Endometrial microvascular endothelial cells (primary cell): ENCODE data around the gene CUL7. TPM values are rescaled to one million over a fixed set of nuclear protein-coding genes. Genes with fewer than 3 reads are reported as not detected.
"Not testable (repeated sequence)": the region's sequence is repeated elsewhere in the genome, so short reads cannot be mapped to it uniquely, and the experiment has no call there.

ENCODE experiments used
- in situ Hi-C: cut with HindIII; loops from 2 replicates; pipeline ENCODE4 v1.10.0; 2017; ENCODE audit warnings: low sequenced_read_pairs, low pct_unique_long_range_greater_than_20kb; ENCODE audit errors: inconsistent ontology term
- total RNA-seq: library from RNA; depleted of rRNA; stranded (reverse); fragments of >200 nt; gene quantifications from one replicate; pipeline ENCODE4 v1.2.3, GENCODE V29; 2015; ENCODE audit errors: inconsistent ontology term

CUL7 gene
- total RNA-seq, 1 donor from 2014 or later = 15.8 TPM

DNA sequence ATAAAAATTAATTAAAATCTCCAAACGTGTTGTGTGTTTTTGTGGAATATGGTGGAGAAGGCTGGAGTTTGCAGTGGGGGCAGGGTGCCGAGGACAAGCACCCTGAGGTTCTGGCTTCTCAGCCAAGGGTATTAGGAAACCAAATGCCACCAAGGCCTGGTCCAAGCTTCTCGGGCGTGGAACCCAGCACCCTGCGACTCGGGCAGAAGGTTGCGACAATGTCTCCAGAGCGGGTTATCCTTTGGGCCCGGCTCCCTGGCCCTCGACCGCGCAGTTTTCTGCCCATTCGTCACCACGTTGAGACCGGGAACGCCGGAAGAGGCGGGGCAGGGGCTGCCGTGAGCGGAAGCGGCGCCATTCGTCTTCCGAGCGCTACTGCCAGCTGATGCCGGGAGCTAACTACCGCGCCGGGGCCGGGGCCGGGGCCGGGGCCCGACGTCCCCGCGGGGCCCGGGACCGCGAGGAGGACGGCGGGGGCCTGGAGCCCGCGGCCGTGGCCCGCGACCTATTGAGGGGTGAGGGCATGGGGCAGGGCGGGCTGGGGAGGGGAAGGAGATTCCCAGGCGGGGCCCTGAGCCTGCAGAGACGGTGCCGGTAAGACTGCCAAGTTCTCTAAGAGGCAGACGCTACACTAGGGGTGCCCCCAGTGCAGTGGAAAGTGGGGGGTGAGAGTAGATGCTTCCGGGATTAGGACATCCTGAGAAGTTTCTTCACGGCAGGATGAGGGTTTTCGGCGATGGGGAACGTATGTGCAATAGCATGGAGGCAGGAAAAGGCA lies 32.2 kb downstream of the CUL7 start, which contains the start of gene RRP36:
RRP36 (plus strand) TSS at position 354 of the 778 bp plus-strand sequence; CDS start at position 386, 32 bp downstream.
- in situ Hi-C loops = no loop called here

DNA sequence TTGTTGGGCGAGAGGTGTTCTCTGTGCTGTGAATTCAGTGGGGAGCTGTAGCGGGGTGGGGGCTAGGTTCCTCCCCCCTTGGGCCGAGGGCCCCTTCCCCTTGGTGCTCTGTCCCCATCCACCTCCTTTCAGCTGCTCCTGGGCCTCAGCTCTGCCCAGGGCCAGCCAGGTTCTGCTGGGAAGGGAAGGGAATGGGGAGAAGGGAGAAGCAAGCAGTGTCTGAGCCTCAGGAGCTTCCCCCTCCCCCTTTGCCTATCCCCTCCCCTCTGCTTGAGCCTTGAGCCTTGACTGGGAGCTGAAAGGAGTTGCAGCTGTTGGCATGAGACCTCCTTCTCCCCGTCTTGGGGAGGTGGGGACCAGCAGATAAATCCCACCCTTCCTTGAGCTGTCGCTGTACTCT lies 32.8 kb downstream of the CUL7 start:
- in situ Hi-C loops = no loop called here

DNA sequence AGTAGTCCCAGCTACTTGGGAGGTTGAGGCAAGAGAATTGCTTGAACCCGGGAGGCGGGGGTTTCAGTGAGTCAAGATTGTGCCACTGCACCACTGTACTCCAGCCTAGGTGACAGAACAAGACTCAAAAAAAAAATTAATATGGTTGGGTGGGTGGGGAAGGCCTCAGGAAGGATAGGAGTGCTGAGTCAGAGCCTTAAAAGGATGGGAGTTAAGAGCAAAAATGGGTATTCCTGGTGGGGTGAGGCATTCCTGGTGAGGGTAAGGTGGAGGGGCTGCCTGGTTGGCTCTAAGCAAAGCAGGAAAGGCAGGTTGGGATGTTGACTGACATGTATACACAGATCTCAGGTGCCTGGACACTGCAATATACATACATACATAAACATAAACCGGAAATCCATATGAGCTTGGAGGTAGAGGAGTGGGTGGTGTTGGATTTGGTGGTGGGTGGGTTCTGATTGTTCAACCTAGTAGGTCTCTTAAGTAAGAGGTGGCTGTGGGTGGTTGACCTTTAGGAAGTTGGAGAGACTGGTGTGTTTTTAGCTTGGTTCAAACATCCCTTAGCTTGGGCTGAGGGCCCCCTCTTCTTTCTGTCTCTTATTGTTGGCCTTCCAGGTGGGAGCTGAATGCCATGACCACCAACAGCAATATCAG lies 33.5 kb downstream of the CUL7 start:
- in situ Hi-C loops = no loop called here

DNA sequence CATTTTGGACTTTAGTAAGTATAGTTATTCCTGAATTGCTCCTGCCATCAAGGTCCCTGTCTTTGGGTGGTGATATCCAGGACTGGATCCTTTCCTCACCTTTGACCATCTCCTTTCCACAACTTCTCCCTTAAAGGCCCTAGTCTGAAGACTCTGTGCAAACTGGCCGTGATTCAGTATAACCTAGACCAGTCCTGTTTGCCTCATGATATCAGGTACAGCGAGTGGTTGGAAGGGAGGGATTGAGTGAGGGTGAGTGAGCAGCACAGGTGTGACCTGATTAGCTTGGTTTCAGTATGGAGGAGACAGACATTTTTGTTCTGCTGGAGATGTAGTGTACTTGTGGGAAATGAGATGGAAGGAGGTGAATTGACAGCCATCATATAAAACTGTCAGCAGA lies 34.5 kb downstream of the CUL7 start:
- in situ Hi-C loops = no loop called here

DNA sequence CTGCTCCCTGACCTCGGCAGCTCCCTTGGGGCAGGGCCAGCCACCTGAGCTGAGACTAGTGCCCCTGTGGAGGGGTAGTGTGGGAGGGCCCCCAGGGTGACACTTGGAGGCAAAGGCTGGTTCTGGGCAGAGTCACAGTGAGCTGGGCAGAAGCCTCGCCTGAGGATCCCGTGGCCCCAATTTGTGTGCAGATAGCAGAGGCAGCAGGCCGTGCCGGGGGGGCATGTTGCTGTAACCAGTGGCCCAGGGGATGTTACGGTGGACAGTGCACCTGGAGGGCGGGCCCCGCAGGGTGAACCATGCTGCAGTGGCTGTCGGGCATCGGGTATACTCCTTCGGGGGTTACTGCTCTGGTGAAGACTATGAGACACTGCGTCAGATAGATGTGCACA lies 36.7 kb downstream of the CUL7 start:
- in situ Hi-C loops = no loop called here

DNA sequence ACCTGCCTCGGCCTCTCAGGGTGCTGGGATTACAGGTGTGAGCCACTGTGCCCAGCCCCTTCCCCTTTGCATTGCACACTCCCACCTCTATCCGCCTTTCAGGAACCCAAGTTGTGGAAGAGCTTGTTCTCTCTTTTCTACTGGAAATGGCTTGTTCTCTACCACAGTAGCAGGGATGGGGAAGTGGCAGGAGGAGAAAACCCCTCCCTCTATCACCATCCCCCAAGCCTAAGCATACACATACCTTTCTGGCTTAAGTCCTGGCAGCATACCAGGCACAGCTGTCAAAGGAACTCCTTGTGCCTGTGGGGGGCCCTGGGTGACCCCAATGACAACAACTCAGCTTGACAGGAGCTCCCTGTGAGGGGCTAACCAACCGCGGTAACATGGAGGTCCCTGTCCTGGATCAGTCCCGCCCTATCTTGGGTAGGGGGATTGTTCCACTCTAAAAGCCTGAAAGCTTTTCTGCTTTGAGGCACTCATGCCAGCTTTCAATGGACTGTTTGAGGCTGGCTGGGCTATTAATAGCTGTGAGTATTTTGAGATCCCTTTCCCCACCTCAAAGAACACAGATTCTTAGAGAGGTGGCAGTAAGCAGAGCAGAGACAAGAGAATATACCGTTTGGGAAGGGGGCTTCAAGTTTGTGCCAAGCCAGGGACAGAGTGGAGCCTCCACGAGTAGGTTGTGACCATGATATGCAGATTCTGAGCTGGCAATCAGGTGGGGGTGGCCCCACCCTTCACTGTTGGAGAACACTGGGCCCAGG lies 37.3 kb downstream of the CUL7 start:
- in situ Hi-C loops = no loop called here

DNA sequence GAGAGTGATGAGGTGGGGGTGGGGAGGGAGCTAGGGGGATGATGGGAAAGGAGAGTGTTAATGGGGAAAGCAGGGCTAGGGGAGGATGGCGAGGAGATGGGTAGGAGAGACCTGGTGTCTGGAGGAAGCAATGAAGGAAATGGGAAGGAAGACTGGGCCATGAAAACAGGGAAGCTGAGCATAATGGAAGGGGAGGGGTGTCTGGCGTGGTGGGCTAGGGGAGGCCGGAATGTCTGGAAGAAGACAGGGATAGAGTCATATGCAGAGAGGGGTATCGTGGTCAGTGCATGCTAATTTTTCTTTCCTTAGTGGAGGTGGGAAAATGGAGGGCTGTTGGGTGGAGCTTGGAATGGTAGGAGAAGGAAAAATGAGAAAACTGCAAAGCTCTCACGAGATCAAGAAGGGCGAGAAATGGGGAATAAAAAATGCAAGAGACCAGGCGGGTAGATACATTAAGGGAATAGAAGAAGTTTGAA lies 39.2 kb downstream of the CUL7 start:
- in situ Hi-C loops = no loop called here

DNA sequence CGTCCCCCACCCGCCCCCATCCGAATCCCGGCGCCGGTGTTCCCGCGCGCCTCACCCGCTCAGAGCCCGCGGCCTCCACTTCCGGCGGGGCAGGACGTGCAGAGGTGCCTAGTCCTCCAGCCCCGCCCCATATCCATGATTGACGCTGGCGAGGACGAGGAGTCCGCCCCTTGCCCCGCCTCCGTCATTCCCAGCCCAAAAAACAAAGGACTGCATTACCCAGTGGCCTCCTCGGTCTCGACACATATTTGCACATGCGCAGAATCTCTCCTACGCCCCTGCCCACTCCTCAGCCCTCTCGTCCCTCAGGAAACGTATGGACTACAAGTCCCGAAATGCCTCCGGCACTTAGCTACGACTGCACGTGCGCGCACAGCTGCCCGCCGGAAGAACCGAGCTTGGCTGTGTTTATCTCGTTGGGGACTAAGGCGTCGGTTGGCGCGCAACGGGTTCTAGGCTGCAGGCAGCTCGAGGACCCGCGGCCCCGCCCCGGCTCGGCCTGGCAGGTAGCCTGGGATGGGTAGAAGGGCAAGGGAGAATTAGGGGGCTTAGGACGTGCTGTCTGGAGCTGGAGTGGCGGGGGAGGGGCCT lies 39.7 kb downstream of the CUL7 start, which contains the start of the genes KLHDC3 and MEA1:
KLHDC3 (plus strand) TSS at position 407 of the 591 bp plus-strand sequence. CDS start 2,944 bp downstream, outside the sequence.
MEA1 (minus strand) TSS at position 104 of the 591 bp plus-strand sequence. CDS start 133 bp downstream, outside the sequence.
- in situ Hi-C loops = no loop called here

DNA sequence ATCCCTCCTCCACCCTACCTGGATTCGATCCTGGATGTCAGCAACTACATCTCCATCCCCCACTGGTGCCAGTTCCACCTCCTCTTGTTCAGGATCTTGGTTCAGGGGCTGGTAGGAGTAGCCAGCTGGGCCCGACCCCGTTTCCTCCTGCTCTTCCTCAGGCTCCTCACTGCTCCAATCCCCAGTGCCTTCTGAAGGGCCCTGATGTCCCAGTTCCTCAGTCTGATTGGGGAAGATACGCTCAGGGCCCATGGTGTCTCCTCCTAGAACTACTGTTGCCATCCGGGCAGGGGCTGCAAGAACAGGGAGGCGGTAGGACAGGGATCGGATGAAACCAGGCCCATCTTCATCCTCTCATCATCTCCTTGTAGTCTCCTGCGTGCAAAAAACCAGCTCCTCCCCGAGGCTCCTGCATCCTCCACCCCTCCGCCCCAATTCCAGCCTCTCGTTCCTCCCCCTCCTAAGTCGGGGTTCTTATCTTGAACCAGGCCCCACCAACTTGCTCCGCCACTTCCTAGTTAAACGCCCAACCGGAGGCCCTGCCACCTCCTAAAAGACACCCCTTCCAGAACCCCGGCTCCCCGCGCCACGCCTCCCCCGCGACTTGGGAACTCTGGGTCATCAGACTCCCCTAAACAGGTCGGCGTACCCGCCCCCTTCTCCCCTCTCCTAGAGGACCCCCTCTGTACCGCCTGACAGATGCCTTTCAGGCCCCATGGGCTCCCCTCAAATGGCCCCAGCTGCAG lies 40.4 kb downstream of the CUL7 start:
- in situ Hi-C loops = no loop called here

DNA sequence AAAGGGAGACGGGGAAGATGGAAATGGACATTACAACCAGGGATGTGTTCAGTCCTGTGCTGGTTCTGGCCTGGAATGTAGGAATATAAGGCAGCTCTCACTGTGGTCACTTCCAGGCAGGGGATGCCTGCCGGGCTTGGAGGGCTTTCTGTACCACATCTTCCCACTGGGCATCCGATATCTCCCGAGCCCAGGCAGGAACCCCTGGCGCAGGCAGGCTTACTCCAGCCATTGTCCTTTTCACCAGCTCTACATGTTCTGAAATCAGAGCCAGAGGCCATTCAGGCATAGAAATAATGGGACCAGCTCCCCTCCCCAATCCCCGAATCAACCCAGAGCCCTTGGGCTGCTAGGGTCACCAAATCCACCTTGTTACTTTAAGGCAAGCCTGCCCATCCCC lies 41.3 kb downstream of the CUL7 start:
- in situ Hi-C loops = no loop called here

DNA sequence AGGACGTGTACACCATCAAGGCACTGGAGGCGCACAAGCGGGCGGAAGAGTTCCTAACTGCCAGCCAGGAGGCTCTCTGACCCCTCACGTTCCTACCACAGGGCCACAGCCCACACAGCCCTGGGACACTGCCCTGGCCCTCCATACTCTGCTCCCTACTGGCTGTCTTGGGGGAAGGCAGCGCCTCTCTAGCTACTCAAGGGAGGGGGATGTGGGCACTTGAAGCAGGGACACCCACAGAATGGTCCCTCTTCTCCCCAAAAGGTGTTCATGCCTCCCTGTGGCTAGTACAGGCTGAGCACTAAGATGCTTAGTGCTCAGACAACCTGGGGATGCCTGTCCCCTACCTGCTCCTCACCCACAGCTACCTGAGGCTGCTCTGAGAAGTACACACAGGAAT lies 42.4 kb downstream of the CUL7 start:
- in situ Hi-C loops = no loop called here

DNA sequence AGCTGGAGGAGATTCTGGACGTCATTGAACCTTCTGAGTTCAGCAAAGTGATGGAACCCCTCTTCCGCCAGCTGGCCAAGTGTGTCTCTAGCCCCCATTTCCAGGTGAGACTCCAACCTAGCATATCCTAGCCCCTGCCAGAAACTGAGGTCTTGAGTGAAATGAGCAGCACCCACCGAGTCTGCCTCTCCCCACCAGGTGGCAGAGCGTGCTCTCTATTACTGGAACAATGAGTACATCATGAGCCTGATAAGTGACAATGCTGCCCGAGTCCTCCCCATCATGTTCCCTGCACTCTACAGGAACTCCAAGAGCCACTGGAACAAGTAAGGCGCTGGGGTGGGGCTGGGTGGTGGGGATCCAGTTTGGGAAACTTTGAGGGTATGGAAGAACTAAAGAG lies 44.5 kb downstream of the CUL7 start:
- in situ Hi-C loops = no loop called here

DNA sequence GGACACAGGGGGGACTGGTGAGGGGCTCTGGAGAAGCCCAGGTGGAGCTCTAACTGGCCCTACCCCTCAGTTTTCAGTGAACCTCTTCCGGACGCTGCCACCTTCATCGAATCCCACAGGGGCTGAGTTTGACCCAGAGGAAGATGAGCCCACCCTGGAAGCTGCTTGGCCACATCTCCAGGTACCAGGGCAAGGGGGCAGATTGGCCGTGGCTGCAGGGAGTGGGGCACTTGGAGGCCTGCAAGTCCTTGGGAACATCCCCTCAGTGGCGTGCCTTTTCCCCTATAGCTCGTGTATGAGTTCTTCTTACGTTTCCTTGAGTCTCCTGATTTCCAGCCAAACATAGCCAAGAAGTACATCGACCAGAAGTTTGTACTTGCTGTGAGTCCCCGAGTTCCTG lies 46.5 kb downstream of the CUL7 start:
- in situ Hi-C loops = no loop called here

DNA sequence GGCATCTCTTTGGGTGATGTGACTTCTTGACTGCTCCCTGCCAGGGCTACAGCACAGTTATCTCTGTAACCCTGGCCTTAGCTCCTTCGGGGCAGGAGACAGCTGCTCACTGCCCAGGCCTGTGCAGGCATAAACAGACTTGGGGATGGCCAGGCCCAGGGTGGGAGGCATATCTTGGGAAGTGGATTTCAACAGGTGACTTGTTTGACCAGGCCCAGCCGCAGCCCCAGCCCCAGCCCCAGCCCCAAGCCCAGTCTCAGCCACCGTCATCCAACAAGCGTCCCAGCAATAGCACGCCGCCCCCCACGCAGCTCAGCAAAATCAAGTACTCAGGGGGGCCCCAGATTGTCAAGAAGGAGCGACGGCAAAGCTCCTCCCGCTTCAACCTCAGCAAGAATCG lies 47.4 kb downstream of the CUL7 start:
- in situ Hi-C loops = no loop called here

DNA sequence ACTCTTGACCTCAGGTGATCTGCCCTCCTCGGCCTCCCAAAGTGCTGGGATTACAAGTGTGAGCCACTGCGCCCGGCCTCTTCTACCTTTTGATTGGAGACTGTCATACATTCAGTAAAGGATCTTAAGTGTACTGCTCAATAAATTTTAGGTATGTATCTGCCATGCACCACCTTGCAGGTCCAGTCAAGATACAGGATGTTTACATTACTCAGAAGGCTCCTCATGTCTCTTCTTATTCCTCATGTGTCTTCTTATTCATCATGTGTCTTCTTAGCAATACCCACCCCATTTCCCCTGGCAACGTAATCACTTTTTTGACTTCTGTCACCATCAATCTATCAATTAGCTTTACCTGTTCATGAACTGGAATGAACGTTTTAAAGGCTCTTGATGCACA lies 47.8 kb downstream of the CUL7 start:
- in situ Hi-C loops = no loop called here

DNA sequence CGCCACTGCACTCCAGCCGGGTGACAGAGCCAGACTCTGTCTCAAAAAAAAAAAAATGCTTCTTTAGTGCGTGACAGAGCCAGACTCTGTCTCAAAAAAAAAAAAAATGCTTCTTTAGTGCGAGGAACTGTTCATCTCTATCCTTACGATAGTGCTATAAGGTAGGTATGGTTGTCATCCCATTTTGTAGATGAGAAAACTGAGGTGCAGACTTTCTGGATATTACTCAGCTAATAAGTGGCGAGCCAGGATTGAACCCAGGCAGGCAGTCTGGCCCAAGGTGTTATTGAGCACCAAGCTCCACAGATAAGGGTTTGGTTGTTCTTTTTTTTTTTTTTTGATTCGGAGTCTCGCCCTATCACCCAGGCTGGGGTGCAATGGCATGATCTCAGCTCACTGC lies 51.8 kb downstream of the CUL7 start:
- in situ Hi-C loops = no loop called here

DNA sequence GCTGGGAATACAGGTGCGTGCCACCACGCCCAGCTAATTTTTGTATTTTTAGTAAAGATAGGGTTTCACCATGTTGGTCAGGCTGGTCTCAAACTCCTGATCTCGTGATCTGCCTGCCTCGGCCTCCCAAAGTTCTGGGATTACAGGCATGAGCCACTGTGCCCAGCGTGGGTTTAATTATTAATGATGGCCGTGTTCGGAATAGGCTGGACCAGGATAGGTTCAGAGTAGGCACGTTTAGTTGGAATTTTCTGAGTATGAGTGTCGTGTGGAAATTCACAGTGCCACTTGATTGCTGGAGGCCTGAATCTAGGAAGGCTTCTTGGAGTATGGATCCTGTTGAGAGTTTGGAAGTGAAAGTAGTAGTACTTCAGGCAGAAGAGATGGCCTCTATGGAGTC lies 55.4 kb downstream of the CUL7 start:
- in situ Hi-C loops = not testable (repeated sequence)

DNA sequence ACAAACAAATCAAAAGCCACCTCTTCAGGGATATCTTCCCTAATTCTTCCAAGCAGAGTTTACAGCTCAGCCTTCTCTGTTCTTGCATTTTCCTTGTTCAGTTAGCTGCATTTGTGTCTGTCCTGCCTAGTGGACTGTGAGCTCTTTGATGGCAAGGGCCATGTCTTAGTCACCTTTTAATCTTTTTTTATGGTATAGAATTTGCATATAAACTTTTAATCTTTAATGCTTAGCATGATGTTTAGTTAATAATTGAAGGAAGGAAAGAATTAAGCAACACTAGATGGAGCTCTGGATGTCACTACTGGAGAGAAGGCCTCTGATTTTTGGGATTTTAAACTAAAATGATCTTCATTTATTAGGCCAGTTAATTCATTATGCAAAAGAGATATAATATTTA lies 57.1 kb downstream of the CUL7 start:
- in situ Hi-C loops = no loop called here
